Adrenal gland (tissue), 12 donors: ENCODE data around the gene COX19. TPM values are rescaled to one million over a fixed set of nuclear protein-coding genes. Genes with fewer than 3 reads are reported as not detected.
A peak's percentile ranks its signal among the peaks of the same experiment; 100 is the strongest.

Experiments used
- DNase-seq, 7 donors: peaks; one replicate each; pipeline ENCODE4 v3.0.0-alpha.2; 2019 to 2020
- H3K27ac ChIP-seq, 5 donors: fragments of 200-600 bp; sonication (generic) in 4 of 5; 1 replicate in 3 of 5; 2 replicates in 2 of 5; pipeline versions ENCODE4 v1.5.1 to v1.8.0; 2016 to 2020; ENCODE audit warnings: mild to moderate bottlenecking in 1 of 5
- H3K27me3 ChIP-seq: fragments of 200-600 bp; 2 replicates; pipeline ENCODE4 v1.8.0; 2021
- H3K36me3 ChIP-seq, 2 donors: fragments of 200-600 bp; replicated peaks in 1 of 2; 1 replicate in 1 of 2; 2 replicates in 1 of 2; pipeline versions ENCODE4 v1.5.1 to v1.8.0; 2018 to 2022
- H3K4me1 ChIP-seq, 2 donors: fragments of 200-600 bp; replicated peaks in 1 of 2; 1 replicate in 1 of 2; 2 replicates in 1 of 2; pipeline versions ENCODE4 v1.5.1 to v1.8.0; 2018 to 2021
- H3K4me3 ChIP-seq, 4 donors: fragments of 200-600 bp; sonication (generic) in 3 of 4; one replicate each; pipeline ENCODE4 v1.5.1; 2016 to 2018
- H3K9me3 ChIP-seq, 3 donors: fragments of 200-600 bp; sonication (generic) in 1 of 3; replicated peaks in 1 of 3; 1 replicate in 2 of 3; 2 replicates in 1 of 3; pipeline versions ENCODE4 v1.5.1 to v1.8.0; 2016 to 2021
- CTCF ChIP-seq, 6 experiments: fragments of 450-650 bp in 4 of 6; fragments of 200-600 bp in 2 of 6; sonication (generic) in 1 of 6; IDR thresholded peaks; 1 replicate in 5 of 6; 2 replicates in 1 of 6; pipeline versions ENCODE4 v1.5.1 to v1.8.0; 2016 to 2021; ENCODE audit warnings: antibody characterized with exemption in 6 of 6, mild to moderate bottlenecking in 2 of 6, moderate library complexity in 1 of 6
- POLR2A ChIP-seq, 2 donors: fragments of 450-650 bp; IDR thresholded peaks; one replicate each; pipeline ENCODE4 v1.6.1; 2017; ENCODE audit warnings: antibody characterized with exemption in 2 of 2, mild to moderate bottlenecking in 2 of 2, moderate library complexity in 1 of 2
- WGBS, 4 donors: extraction: QIAGEN DNeasy Blood & Tissue Kit in 2 of 4; methylation state at CpG; one replicate each; pipeline versions ENCODE4 v1.1.5 to v1.1.7; 2013 to 2017; 5-methylcytosine and 5-hydroxymethylcytosine counted together
- intact Hi-C, 2 donors: fragments of 100-400 bp; cut with DNase I; formaldehyde crosslinking; loops; one replicate each; pipeline versions ENCODE4 v1.14.1 to v1.15.0; 2022 to 2023
- polyA plus RNA-seq, 3 donors: library from polyadenylated mRNA; stranded (reverse); fragments of 200-250 nt in 2 of 3; fragments of 350-450 nt in 1 of 3; fragmentation: Illumina TruSeq in 1 of 3; extraction: RNeasy Lipid Tissue Mini Kit (QIAGEN cat#74804) in 1 of 3; gene quantifications; one replicate each; pipeline ENCODE4 v1.2.3, GENCODE V29; 2013 to 2014
- total RNA-seq, 9 donors: library from RNA; depleted of rRNA in 4 of 9; stranded (reverse); fragments of >200 nt in 4 of 9; fragments of 120-200 nt in 1 of 9; fragmentation: NEBNext Ultra II Directional in 1 of 9; extraction: Animal tissue kit (Norgen Biotek cat#: 25700) in 1 of 9; gene quantifications; one replicate each; pipeline versions ENCODE4 v1.1.0 to v1.2.4, GENCODE V29; 2013 to 2023
- donor health status: healthy with polysubstance abuse.
- donor health status: Bipolar disorder and iron deficiency.
- donor health status: DM: yes; HTN: yes; CAD: no.
- donor health status: DM: no; HTN: no; CAD: no.
- donor health status: DM: no; HTN: no; CAD: no.
- donor health status: DM: yes; HTN: yes; CAD: no.

Gene COX19
- total and polyA plus RNA-seq, 12 donors: 9.1 to 32.4 (median 18.9) TPM

GRCh38 chr7:958221-959200 lies 16.8 kb downstream of the COX19 start:
- TF ChIP-seq CTCF (IDR thresholded peaks at IDR 0.05) (no peak), POLR2A (IDR thresholded peaks at IDR 0.05) (no peak)
- Histone ChIP-seq H3K36me3 (no peaks in the 10 kb centered on the region), H3K27me3 (peaks cover 2% of the 10 kb centered on the region), H3K9me3 (no peaks in the 10 kb centered on the region), H3K4me3 (no peak overlapping the region), H3K27ac (no peak overlapping the region), H3K4me1 (peaks cover 0 to 4% of the 10 kb centered on the region in 2 donors)
- intact Hi-C loops: loop anchor here in 1 of 2 donors (10.0 kb wide), 1 partner anchor 174 kb away; no protein-coding TSS in a partner anchor
- WGBS, 4 donors: 71 to 87% (median 83%) methylated on average over 16 to 36 of the region's 36 CpGs
- no peak for DNase-seq

GRCh38 chr7:957418-958220 lies 17.7 kb downstream of the COX19 start:
- intact Hi-C loops: loop anchor here in 1 of 2 donors (10.0 kb wide), 1 partner anchor 173 kb away; no protein-coding TSS in a partner anchor
- no peak for TF ChIP-seq CTCF (IDR thresholded peaks at IDR 0.05)
- TF ChIP-seq POLR2A (IDR thresholded peaks at IDR 0.05): no peak
- Histone ChIP-seq H3K9me3 (no peaks in the 10 kb centered on the region), H3K4me3 (no peak overlapping the region), H3K27me3 (peaks cover 11% of the 10 kb centered on the region), H3K27ac (no peak overlapping the region), H3K36me3 (no peaks in the 10 kb centered on the region), H3K4me1 (peaks cover 0 to 8% of the 10 kb centered on the region in 2 donors)
- peak in 3 of 7 donors; percentile 41 to 44 (median 44) for DNase-seq
- 67 to 85% (median 69%) methylated on average over 17 to 32 of the region's 32 CpGs for WGBS, 4 donors

GRCh38 chr7:956031-956430 lies 19.3 kb downstream of the COX19 start:
- 82 to 89% (median 86%) methylated on average over 7 to 10 of the region's 10 CpGs for WGBS, 4 donors

More at GRCh38 chr7:956031-956430, 19.3 kb downstream of the COX19 start:
- DNase-seq: no peak
- intact Hi-C loops: loop anchor here in 1 of 2 donors (10.0 kb wide), 1 partner anchor 171 kb away; no protein-coding TSS in a partner anchor
- Histone ChIP-seq H3K27me3 (peaks cover 14% of the 10 kb centered on the region), H3K27ac (no peak overlapping the region), H3K4me3 (no peak overlapping the region), H3K9me3 (no peaks in the 10 kb centered on the region), H3K36me3 (no peaks in the 10 kb centered on the region), H3K4me1 (peaks cover 0 to 8% of the 10 kb centered on the region in 2 donors)
- no peak for TF ChIP-seq CTCF (IDR thresholded peaks at IDR 0.05)
- no peak for TF ChIP-seq POLR2A (IDR thresholded peaks at IDR 0.05)
